Hepatocyte (in vitro differentiated cells): ENCODE data around the gene FSCN2.

ENCODE experiments used
- CTCF ChIP-seq: fragments of 200-600 bp; sonication (generic); IDR thresholded peaks from 2 replicates; pipeline ENCODE4 v1.5.1; 2016; ENCODE audit warnings: antibody characterized with exemption, mild to moderate bottlenecking; ENCODE audit not compliant: poor library complexity
- EZH2phosphoT487 ChIP-seq: fragments of 200-600 bp; sonication (generic); IDR thresholded peaks from one replicate; pipeline ENCODE4 v1.6.1; 2018; ENCODE audit warnings: antibody characterized with exemption, mild to moderate bottlenecking, low read depth, moderate library complexity; ENCODE audit not compliant: unreplicated experiment, severe bottlenecking

GRCh38 chr17:81487487-81488275 lies 40.5 kb upstream of the FSCN2 start:
- TF ChIP-seq EZH2phosphoT487 (no peak), CTCF (no peak)
